ENCODE results near the gene SPDEF.

The SPDEF gene

DNA sequence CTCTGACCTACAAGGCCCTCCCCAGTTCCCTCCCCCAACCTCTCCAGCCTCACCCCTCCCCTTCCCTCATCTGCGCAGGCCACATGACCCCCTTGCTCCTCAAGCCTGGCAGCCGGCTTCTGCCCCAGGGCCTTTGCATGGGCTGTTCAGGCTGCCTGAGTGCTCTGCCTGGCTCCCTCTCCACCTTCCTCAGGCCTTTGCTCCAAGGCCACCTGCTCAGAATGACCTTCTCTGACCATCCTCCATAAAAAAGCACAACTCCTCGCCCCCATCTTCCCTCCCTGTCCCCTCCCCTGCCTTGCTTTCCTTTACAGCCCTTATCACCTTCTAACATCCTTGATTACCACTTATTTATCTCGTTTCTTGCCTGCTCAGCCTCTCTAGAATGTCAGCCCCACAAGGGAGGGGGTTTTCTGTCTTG, 38.7 kb downstream of the SPDEF start:
- no peak for DNase-seq (ENCODE audit: extremely low read depth, low read depth)
- no peak overlapping the region for H3K4me3 ChIP-seq (replicated peaks; ENCODE audit: low read depth, low read length)
- TF ChIP-seq CTCF (IDR thresholded peaks at IDR 0.05; ENCODE audit: low read depth, low read length, missing control alignments), result no peak

- no peak overlapping the region for H3K4me3 ChIP-seq (replicated peaks; ENCODE audit: low read depth, low read length)
- no peak for TF ChIP-seq CTCF (IDR thresholded peaks at IDR 0.05; ENCODE audit: low read depth, low read length, missing control alignments)
- DNase-seq (ENCODE audit: extremely low read depth, low read depth), result no peak
Measured at GRCh38 chr6:34516391-34517324, 39.5 kb downstream of the SPDEF start.

- no peak for DNase-seq (ENCODE audit: extremely low read depth, low read depth)
- no peak for TF ChIP-seq CTCF (IDR thresholded peaks at IDR 0.05; ENCODE audit: low read depth, low read length, missing control alignments)
- no peak overlapping the region for H3K4me3 ChIP-seq (replicated peaks; ENCODE audit: low read depth, low read length)
Measured at GRCh38 chr6:34515473-34516387, 40.4 kb downstream of the SPDEF start.

DNA sequence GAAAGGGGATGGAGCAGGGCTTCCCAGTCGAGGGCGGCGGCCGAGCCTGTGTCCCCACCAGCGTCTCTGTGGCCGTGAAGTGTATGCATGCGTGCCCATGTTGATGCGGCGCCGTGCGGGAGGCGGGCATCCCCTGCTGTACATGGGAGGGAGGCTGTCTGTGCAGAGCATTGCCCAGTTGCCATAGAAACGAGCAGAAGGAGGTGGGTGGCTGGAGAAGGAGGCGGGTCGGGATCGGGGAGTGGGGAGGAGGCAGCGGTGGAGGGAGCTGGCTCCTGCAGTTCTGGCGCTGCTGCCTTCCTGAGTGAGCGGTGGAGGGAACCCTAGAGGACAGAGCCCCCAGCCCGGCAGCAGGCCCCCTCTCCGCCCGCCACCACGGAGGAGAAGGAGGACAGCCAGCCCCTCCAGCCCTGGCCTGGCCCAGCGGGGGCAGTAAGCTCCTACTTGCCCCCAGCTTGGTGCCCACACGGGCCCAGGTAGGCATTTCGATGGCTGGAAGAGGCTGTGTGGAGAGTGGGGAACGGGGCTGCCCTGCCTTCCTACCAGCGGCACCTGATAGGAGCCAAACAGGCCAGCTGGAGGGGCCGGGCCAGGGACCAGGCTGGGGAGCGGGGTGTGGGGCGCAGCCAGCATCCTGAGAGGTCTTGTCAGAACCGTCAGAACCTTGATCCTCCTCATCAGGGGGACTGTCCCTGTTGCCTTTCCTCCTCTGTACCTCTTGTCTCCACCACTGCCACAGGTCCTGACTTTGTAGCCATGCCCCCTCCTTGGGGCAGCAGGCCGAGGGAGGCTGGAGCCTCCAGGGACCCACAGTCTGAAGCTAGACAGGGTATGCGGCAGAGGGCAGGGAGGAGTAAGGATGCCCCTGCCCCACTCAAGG, 41.3 kb downstream of the SPDEF start:
- TF ChIP-seq CTCF (IDR thresholded peaks at IDR 0.05; ENCODE audit: low read depth, low read length, missing control alignments), result peak; percentile 38
- H3K4me3 ChIP-seq (replicated peaks; ENCODE audit: low read depth, low read length), result no peak overlapping the region
- peak; percentile 39 for DNase-seq (ENCODE audit: extremely low read depth, low read depth)

DNA sequence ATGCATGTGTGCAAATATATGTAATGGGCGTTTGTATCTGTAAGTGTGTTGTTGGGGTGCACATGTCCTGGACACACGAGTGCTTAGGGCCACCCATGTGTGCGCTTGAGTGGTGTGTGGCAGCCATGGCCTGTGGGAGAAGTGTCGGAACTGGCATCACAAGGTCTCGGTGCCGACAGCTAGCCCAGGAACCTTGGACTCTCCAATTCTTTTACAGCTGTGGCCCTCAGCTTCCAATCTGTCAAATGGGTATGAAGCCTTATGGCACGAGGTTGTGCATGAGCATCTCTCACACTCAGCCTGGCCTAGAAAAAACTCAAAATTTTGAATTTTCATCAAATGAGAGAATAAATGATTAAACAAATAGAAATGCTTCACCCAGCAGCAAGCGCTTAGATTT, 42.0 kb downstream of the SPDEF start:
- no peak for TF ChIP-seq CTCF (IDR thresholded peaks at IDR 0.05; ENCODE audit: low read depth, low read length, missing control alignments)
- no peak for DNase-seq (ENCODE audit: extremely low read depth, low read depth)
- no peak overlapping the region for H3K4me3 ChIP-seq (replicated peaks; ENCODE audit: low read depth, low read length)

DNA sequence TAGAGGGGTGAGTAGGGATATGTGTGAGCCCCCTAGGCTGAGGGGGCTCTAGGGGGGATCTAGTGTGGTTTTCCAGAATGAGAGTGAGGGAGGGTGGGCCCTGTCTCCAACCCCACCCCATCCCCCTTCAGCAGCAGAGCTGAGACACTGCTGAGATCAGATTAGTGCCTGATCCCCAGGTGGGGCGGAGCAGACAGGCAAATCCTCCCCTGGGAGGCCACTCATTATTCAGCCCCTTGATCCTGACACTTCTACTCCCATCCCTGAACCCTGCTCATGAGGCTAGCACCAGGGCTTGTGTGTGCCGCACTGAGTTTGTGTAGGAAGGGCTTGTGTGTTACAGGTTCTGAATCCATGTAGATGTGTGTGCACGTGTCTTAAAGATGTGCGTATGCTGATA, 42.5 kb downstream of the SPDEF start:
- no peak for DNase-seq (ENCODE audit: extremely low read depth, low read depth)
- H3K4me3 ChIP-seq (replicated peaks; ENCODE audit: low read depth, low read length), result no peak overlapping the region
- no peak for TF ChIP-seq CTCF (IDR thresholded peaks at IDR 0.05; ENCODE audit: low read depth, low read length, missing control alignments)
